Mesenchymal stem cell (in vitro differentiated cells and primary cell): Measurements from ENCODE around the gene NIPBL.
A peak's percentile ranks its signal among the peaks of the same experiment; 100 is the strongest.

Experiments
- DNase-seq: peaks from one replicate; pipeline ENCODE4 v3.0.0-alpha.2; 2013
- H2AFZ ChIP-seq: one replicate; pipeline ENCODE4 v1.6.1; 2013; ENCODE audit warnings: low read depth, mild to moderate bottlenecking, control low read depth, inconsistent platforms, low read length, moderate library complexity
- H2AK5ac ChIP-seq: 2 replicates; pipeline ENCODE4 v1.6.1; 2013; ENCODE audit warnings: low read length, moderate library complexity, mild to moderate bottlenecking, inconsistent platforms; ENCODE audit not compliant: severe bottlenecking
- H2BK120ac ChIP-seq: one replicate; pipeline ENCODE4 v1.6.1; 2013; ENCODE audit warnings: low read depth, mild to moderate bottlenecking, inconsistent platforms, low read length, moderate library complexity
- H2BK12ac ChIP-seq, 2 experiments: one replicate each; pipeline ENCODE4 v1.6.1; 2013; ENCODE audit warnings: inconsistent platforms in 2 of 2, low read length in 2 of 2, mild to moderate bottlenecking in 2 of 2, moderate library complexity in 2 of 2, control low read depth in 1 of 2
- H2BK15ac ChIP-seq: one replicate; pipeline ENCODE4 v1.6.1; 2013; ENCODE audit warnings: mild to moderate bottlenecking, low read depth, inconsistent platforms; ENCODE audit not compliant: poor library complexity, severe bottlenecking
- H2BK5ac ChIP-seq: 2 replicates; pipeline ENCODE4 v1.6.1; 2013; ENCODE audit warnings: low read depth, mild to moderate bottlenecking, low read length, control low read depth, inconsistent platforms; ENCODE audit not compliant: poor library complexity, severe bottlenecking
- H3K14ac ChIP-seq, 2 experiments: one replicate each; pipeline ENCODE4 v1.6.1; 2013; ENCODE audit warnings: inconsistent platforms in 2 of 2, low read length in 2 of 2, control low read depth in 1 of 2, mild to moderate bottlenecking in 1 of 2, moderate library complexity in 1 of 2
- H3K18ac ChIP-seq, 2 experiments: one replicate each; pipeline ENCODE4 v1.6.1; 2013; ENCODE audit warnings: inconsistent platforms in 2 of 2, low read length in 2 of 2, control low read depth in 1 of 2, low read depth in 1 of 2, mild to moderate bottlenecking in 1 of 2
- H3K23ac ChIP-seq, 2 experiments: one replicate each; pipeline ENCODE4 v1.6.1; 2013; ENCODE audit warnings: inconsistent platforms in 2 of 2, low read length in 2 of 2, mild to moderate bottlenecking in 2 of 2, moderate library complexity in 2 of 2, control low read depth in 1 of 2
- H3K27ac ChIP-seq: 2 replicates; pipeline ENCODE4 v1.5.1; 2013; ENCODE audit warnings: mild to moderate bottlenecking, moderate library complexity, low read length, control low read depth, inconsistent platforms; ENCODE audit not compliant: poor library complexity, severe bottlenecking
- H3K27me3 ChIP-seq, 2 experiments: 2 replicates each; pipeline versions ENCODE4 v1.6.1 to v1.7.0; 2013; ENCODE audit warnings: low read length in 2 of 2, mild to moderate bottlenecking in 2 of 2, moderate library complexity in 2 of 2, control low read depth in 1 of 2, inconsistent platforms in 1 of 2; ENCODE audit not compliant: control insufficient read depth in 1 of 2, insufficient read depth in 1 of 2
- H3K36me3 ChIP-seq, 2 experiments: 2 replicates each; pipeline versions ENCODE4 v1.6.1 to v1.7.0; 2013; ENCODE audit warnings: low read length in 2 of 2, control low read depth in 1 of 2, inconsistent platforms in 1 of 2, low read depth in 1 of 2, mild to moderate bottlenecking in 1 of 2; ENCODE audit not compliant: insufficient read depth in 2 of 2, control insufficient read depth in 1 of 2
- H3K4ac ChIP-seq, 2 experiments: one replicate each; pipeline ENCODE4 v1.6.1; 2013; ENCODE audit warnings: inconsistent platforms in 2 of 2, low read length in 2 of 2, mild to moderate bottlenecking in 2 of 2, moderate library complexity in 2 of 2, control low read depth in 1 of 2, low read depth in 1 of 2
- H3K4me1 ChIP-seq: 2 replicates; pipeline ENCODE4 v1.6.1; 2013; ENCODE audit warnings: low read depth, low read length, control low read depth; ENCODE audit not compliant: control insufficient read depth, insufficient read depth
- H3K4me2 ChIP-seq: 2 replicates; pipeline ENCODE4 v1.6.1; 2013; ENCODE audit warnings: low read length, mild to moderate bottlenecking, inconsistent platforms; ENCODE audit not compliant: poor library complexity, severe bottlenecking
- H3K4me3 ChIP-seq, 2 experiments: 2 replicates each; pipeline versions ENCODE4 v1.5.1 to v1.7.0; 2013; ENCODE audit warnings: low read length in 2 of 2, mild to moderate bottlenecking in 2 of 2, control low read depth in 1 of 2, low read depth in 1 of 2; ENCODE audit not compliant: insufficient read depth in 1 of 2
- H3K79me1 ChIP-seq: replicated peaks from 2 replicates; pipeline ENCODE4 v1.6.1; 2013; ENCODE audit warnings: mild to moderate bottlenecking, control low read depth, low read length, inconsistent platforms; ENCODE audit not compliant: poor library complexity, severe bottlenecking
- H3K9ac ChIP-seq: 2 replicates; pipeline ENCODE4 v1.7.0; 2013; ENCODE audit warnings: mild to moderate bottlenecking, low read length, moderate library complexity
- H3K9me3 ChIP-seq: 2 replicates; pipeline ENCODE4 v1.7.0; 2013; ENCODE audit warnings: mild to moderate bottlenecking, low read length; ENCODE audit not compliant: control insufficient read depth
- H4K8ac ChIP-seq: one replicate; pipeline ENCODE4 v1.6.1; 2013; ENCODE audit warnings: inconsistent platforms, mild to moderate bottlenecking, low read length, moderate library complexity
- H4K91ac ChIP-seq: one replicate; pipeline ENCODE4 v1.6.1; 2013; ENCODE audit warnings: mild to moderate bottlenecking, low read length, inconsistent platforms
- WGBS: methylation state at CpG from one replicate; pipeline ENCODE4 v1.1.7; 2013; ENCODE audit warnings: mixed read lengths; 5-methylcytosine and 5-hydroxymethylcytosine counted together

NIPBL gene

GRCh38 chr5:36919238-36919637, 42.7 kb downstream of the NIPBL start:
- Histone ChIP-seq H2BK12ac (no peak overlapping the region), H3K23ac (no peak overlapping the region), H3K14ac (no peak overlapping the region), H4K8ac (no peak overlapping the region), H3K4me3 (no peak overlapping the region), H3K4me2 (no peak overlapping the region), H2AFZ (no peak overlapping the region), H3K9me3 (no peaks in the 10 kb centered on the region), H3K27ac (no peak overlapping the region), H3K18ac (no peak overlapping the region), H2BK15ac (no peak overlapping the region), H2BK120ac (no peak overlapping the region), H3K79me1 (peaks cover 1% of the 10 kb centered on the region), H4K91ac (no peak overlapping the region), H3K4me1 (no peaks in the 10 kb centered on the region), H2BK5ac (no peak overlapping the region), H3K9ac (no peak overlapping the region), H3K36me3 (no peaks in the 10 kb centered on the region), H2AK5ac (no peak overlapping the region), H3K4ac (no peak overlapping the region), H3K27me3 (no peaks in the 10 kb centered on the region)
- no peak for DNase-seq
- WGBS: 80% methylated on average over 1 of the region's 2 CpGs

- H3K4me2 ChIP-seq: no peak overlapping the region
- H3K4me3 ChIP-seq: no peak overlapping the region
- no peak overlapping the region for H2BK12ac ChIP-seq
- no peak overlapping the region for H2AK5ac ChIP-seq
- no peak for DNase-seq
- no peak overlapping the region for H3K27ac ChIP-seq
- no peak overlapping the region for H2BK120ac ChIP-seq
- H3K23ac ChIP-seq: no peak overlapping the region
- no peaks in the 10 kb centered on the region for H3K79me1 ChIP-seq
- H2AFZ ChIP-seq: no peak overlapping the region
- no peaks in the 10 kb centered on the region for H3K4me1 ChIP-seq
- no peaks in the 10 kb centered on the region for H3K27me3 ChIP-seq
- no peak overlapping the region for H2BK15ac ChIP-seq
- H4K8ac ChIP-seq: no peak overlapping the region
- H2BK5ac ChIP-seq: no peak overlapping the region
- H3K14ac ChIP-seq: no peak overlapping the region
- no peaks in the 10 kb centered on the region for H3K36me3 ChIP-seq
- H3K9me3 ChIP-seq: no peaks in the 10 kb centered on the region
- no peak overlapping the region for H4K91ac ChIP-seq
- H3K4ac ChIP-seq: no peak overlapping the region
- H3K9ac ChIP-seq: no peak overlapping the region
- H3K18ac ChIP-seq: no peak overlapping the region
These were observed 43.1 kb downstream of the NIPBL start for GRCh38 chr5:36919650-36920049.

GRCh38 chr5:36928947-36929346, 52.4 kb downstream of the NIPBL start:
- Histone ChIP-seq H3K9me3 (no peaks in the 10 kb centered on the region), H3K14ac (no peak overlapping the region), H3K36me3 (no peaks in the 10 kb centered on the region), H3K4me3 (no peak overlapping the region), H3K9ac (no peak overlapping the region), H2AK5ac (no peak overlapping the region), H3K18ac (no peak overlapping the region), H2AFZ (no peak overlapping the region), H3K27me3 (no peaks in the 10 kb centered on the region), H2BK5ac (no peak overlapping the region), H3K4me2 (no peak overlapping the region), H4K91ac (no peak overlapping the region), H3K23ac (no peak overlapping the region), H3K79me1 (peaks cover 7% of the 10 kb centered on the region), H4K8ac (no peak overlapping the region), H2BK12ac (no peak overlapping the region), H2BK120ac (no peak overlapping the region), H2BK15ac (no peak overlapping the region), H3K27ac (no peak overlapping the region), H3K4me1 (no peaks in the 10 kb centered on the region), H3K4ac (no peak overlapping the region)
- no CpG with 5 or more reads among the region's 1 CpG for WGBS
- DNase-seq: peak; percentile 32

- Histone ChIP-seq H3K27ac (no peak overlapping the region), H4K8ac (no peak overlapping the region), H3K9me3 (no peaks in the 10 kb centered on the region), H3K9ac (no peak overlapping the region), H2BK120ac (no peak overlapping the region), H3K23ac (no peak overlapping the region), H4K91ac (no peak overlapping the region), H3K4me2 (no peak overlapping the region), H3K79me1 (peaks cover 7% of the 10 kb centered on the region), H3K4ac (no peak overlapping the region), H2BK12ac (no peak overlapping the region), H3K4me3 (no peak overlapping the region), H2BK5ac (no peak overlapping the region), H3K36me3 (no peaks in the 10 kb centered on the region), H3K4me1 (no peaks in the 10 kb centered on the region), H3K14ac (no peak overlapping the region), H2AFZ (no peak overlapping the region), H2BK15ac (no peak overlapping the region), H2AK5ac (no peak overlapping the region), H3K27me3 (no peaks in the 10 kb centered on the region), H3K18ac (no peak overlapping the region)
- no peak for DNase-seq
These were observed 52.9 kb downstream of the NIPBL start for GRCh38 chr5:36929438-36929837.
